Liver (tissue), 3 donors: ENCODE results near the gene CACNG8.

Experiments used
- ATF3 ChIP-seq: IDR thresholded peaks from 2 replicates; pipeline ENCODE4 v1.6.1; 2016; ENCODE audit warnings: antibody characterized with exemption
- CTCF ChIP-seq: fragments of 150-350 bp; IDR thresholded peaks from 2 replicates; pipeline ENCODE4 v1.5.1; 2017; ENCODE audit warnings: improper control_type of control experiment, low read depth, low read length; ENCODE audit not compliant: missing input control
- EGR1 ChIP-seq, 2 donors: IDR thresholded peaks; 2 replicates each; pipeline ENCODE4 v1.6.1; 2016 to 2018; ENCODE audit warnings: antibody characterized with exemption in 2 of 2, low read depth in 2 of 2
- FOXA1 ChIP-seq: IDR thresholded peaks from 2 replicates; pipeline ENCODE4 v1.6.1; 2016; ENCODE audit warnings: antibody characterized with exemption
- GABPA ChIP-seq, 2 donors: IDR thresholded peaks in 1 of 2; conservative IDR thresholded peaks in 1 of 2; 2 replicates each; pipeline ENCODE4 v1.6.1; 2016; ENCODE audit warnings: antibody characterized with exemption in 2 of 2, mild to moderate bottlenecking in 1 of 2, moderate library complexity in 1 of 2
- JUND ChIP-seq, 2 donors: IDR thresholded peaks; 2 replicates each; pipeline ENCODE4 v1.6.1; 2016; ENCODE audit warnings: antibody characterized with exemption in 2 of 2
- MAX ChIP-seq: IDR thresholded peaks from 2 replicates; pipeline ENCODE4 v1.6.1; 2016; ENCODE audit warnings: antibody characterized with exemption
- NR2F2 ChIP-seq: IDR thresholded peaks from 2 replicates; pipeline ENCODE4 v1.6.1; 2016; ENCODE audit warnings: antibody characterized with exemption
- RAD21 ChIP-seq, 2 donors: IDR thresholded peaks; 2 replicates each; pipeline ENCODE4 v1.6.1; 2016; ENCODE audit warnings: antibody characterized with exemption in 2 of 2, mild to moderate bottlenecking in 2 of 2
- REST ChIP-seq: IDR thresholded peaks from 2 replicates; pipeline ENCODE4 v1.6.1; 2016; ENCODE audit warnings: antibody characterized with exemption, mild to moderate bottlenecking
- SP1 ChIP-seq: IDR thresholded peaks from 2 replicates; pipeline ENCODE4 v1.6.1; 2018; ENCODE audit warnings: antibody characterized with exemption, mild to moderate bottlenecking
- TAF1 ChIP-seq: conservative IDR thresholded peaks from 2 replicates; pipeline ENCODE4 v1.6.1; 2016; ENCODE audit warnings: antibody characterized with exemption, mild to moderate bottlenecking
- YY1 ChIP-seq: IDR thresholded peaks from 2 replicates; pipeline ENCODE4 v1.6.1; 2016; ENCODE audit warnings: antibody characterized with exemption, mild to moderate bottlenecking
- donor health status: healthy.
- donor health status: healthy.

- TF ChIP-seq CTCF (no peak), FOXA1 (no peak), TAF1 (no peak), JUND (IDR thresholded peaks at IDR 0.05) (no peak), MAX (no peak), ATF3 (no peak), YY1 (no peak), SP1 (no peak), REST (no peak), RAD21 (IDR thresholded peaks at IDR 0.05) (no peak), NR2F2 (no peak), GABPA (IDR thresholded peaks at IDR 0.05 in 1 of 2, conservative IDR thresholded peaks at IDR 0.05 in 1 of 2) (no peak), EGR1 (IDR thresholded peaks at IDR 0.05; ENCODE audit: low read depth in 2 of 2) (no peak)
Observed at GRCh38 chr19:54002495-54003315, 40.0 kb downstream of the CACNG8 start.
